Measurements from ENCODE around the gene PIP5KL1. TPM values are rescaled to one million over a fixed set of nuclear protein-coding genes. Genes with fewer than 3 reads are reported as not detected.
A peak's percentile ranks its signal among the peaks of the same experiment; 100 is the strongest.

The PIP5KL1 gene
- total RNA-seq, 1 experiment from 2014 or later = 7.8 TPM

DNA sequence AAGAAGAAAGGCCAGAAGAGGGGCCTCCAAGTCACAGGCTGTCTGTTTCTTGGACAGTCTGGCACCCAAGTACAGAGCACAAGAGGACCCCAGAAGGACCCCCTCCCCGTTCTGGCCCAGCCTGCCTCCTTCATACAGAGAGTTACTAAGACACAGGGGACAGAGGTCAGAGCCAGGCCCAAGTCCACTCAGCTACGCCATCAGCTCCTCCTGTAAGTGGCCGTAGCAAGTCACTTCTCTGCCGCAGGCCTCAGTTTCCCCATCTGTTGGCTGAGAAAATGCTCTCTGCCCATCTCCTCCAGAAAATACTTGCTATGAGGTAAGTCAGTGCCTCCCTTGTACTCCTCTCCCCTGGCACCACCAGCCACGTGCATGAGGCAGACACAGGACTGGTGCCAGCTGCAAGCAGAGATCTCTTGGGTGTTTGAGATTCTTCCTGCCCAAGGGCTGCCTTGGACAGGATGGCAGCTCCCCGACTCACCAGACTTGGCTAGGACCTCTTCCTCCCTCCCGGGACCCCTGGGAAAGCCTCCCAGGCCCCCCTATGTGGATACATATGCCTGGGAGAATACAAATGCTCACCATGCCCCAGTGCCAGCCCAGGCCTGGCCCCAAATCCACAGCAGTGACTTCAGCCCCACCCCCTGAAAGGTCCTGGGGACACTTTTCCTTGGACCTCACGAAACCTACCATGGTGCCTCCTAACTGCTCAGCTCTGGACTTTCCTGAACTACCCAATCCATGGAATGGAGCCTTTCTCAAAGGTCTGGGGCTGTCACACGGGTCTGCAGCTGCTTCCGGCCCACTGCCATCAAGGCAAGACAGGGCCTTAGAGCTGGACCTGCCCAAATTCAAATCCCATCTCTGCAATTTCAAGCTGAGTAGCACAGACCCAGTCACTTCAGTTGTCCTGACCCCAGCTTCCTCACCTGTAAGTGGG is 45.1 kb upstream of the PIP5KL1 start:
- no peaks in the 10 kb centered on the region; the same call in none of the 2 replicates for H3K36me3 ChIP-seq (ENCODE audit: control insufficient read depth, insufficient read depth, low read length)
- H3K27ac ChIP-seq (ENCODE audit: low read length) = peak overlapping the region; percentile 94
- peak overlapping the region; percentile 94 to 98 for H3K4me3 ChIP-seq (ENCODE audit: low read depth in 2 of 2, low read length in 2 of 2)
- BruUV-seq (replicated peaks) = no TSS peak
- peaks cover 43% of the 10 kb centered on the region for H3K4me1 ChIP-seq (ENCODE audit: control insufficient read depth, insufficient read depth, low read length)
- no peak for DNase-seq (ENCODE audit: low read depth, low spot score)
- POLR2A ChIA-PET = interaction anchor here (0.5 kb wide), 1 partner anchor 10 kb away, joined by 4 read pairs; no protein-coding TSS in a partner anchor
- TF ChIP-seq, protein P1, sequence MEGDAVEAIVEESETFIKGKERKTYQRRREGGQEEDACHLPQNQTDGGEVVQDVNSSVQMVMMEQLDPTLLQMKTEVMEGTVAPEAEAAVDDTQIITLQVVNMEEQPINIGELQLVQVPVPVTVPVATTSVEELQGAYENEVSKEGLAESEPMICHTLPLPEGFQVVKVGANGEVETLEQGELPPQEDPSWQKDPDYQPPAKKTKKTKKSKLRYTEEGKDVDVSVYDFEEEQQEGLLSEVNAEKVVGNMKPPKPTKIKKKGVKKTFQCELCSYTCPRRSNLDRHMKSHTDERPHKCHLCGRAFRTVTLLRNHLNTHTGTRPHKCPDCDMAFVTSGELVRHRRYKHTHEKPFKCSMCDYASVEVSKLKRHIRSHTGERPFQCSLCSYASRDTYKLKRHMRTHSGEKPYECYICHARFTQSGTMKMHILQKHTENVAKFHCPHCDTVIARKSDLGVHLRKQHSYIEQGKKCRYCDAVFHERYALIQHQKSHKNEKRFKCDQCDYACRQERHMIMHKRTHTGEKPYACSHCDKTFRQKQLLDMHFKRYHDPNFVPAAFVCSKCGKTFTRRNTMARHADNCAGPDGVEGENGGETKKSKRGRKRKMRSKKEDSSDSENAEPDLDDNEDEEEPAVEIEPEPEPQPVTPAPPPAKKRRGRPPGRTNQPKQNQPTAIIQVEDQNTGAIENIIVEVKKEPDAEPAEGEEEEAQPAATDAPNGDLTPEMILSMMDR (IDR thresholded peaks at IDR 0.05) = no peak
- TF ChIP-seq POLR2AphosphoS5 (IDR thresholded peaks at IDR 0.05; ENCODE audit: low read depth, low read length) = no peak
- TF ChIP-seq SIN3A (IDR thresholded peaks at IDR 0.05; ENCODE audit: borderline replicate concordance, insufficient read depth, low read depth, low read length) = no peak
- TF ChIP-seq, protein P2, sequence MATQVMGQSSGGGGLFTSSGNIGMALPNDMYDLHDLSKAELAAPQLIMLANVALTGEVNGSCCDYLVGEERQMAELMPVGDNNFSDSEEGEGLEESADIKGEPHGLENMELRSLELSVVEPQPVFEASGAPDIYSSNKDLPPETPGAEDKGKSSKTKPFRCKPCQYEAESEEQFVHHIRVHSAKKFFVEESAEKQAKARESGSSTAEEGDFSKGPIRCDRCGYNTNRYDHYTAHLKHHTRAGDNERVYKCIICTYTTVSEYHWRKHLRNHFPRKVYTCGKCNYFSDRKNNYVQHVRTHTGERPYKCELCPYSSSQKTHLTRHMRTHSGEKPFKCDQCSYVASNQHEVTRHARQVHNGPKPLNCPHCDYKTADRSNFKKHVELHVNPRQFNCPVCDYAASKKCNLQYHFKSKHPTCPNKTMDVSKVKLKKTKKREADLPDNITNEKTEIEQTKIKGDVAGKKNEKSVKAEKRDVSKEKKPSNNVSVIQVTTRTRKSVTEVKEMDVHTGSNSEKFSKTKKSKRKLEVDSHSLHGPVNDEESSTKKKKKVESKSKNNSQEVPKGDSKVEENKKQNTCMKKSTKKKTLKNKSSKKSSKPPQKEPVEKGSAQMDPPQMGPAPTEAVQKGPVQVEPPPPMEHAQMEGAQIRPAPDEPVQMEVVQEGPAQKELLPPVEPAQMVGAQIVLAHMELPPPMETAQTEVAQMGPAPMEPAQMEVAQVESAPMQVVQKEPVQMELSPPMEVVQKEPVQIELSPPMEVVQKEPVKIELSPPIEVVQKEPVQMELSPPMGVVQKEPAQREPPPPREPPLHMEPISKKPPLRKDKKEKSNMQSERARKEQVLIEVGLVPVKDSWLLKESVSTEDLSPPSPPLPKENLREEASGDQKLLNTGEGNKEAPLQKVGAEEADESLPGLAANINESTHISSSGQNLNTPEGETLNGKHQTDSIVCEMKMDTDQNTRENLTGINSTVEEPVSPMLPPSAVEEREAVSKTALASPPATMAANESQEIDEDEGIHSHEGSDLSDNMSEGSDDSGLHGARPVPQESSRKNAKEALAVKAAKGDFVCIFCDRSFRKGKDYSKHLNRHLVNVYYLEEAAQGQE (IDR thresholded peaks at IDR 0.05; ENCODE audit: insufficient read depth in 1 of 2, low read depth in 2 of 2, low read length in 1 of 2) = no peak
- no peak for TF ChIP-seq TCF7L2 (IDR thresholded peaks at IDR 0.05; ENCODE audit: low read depth, low read length)
- in situ Hi-C loops (cut with HindIII; ENCODE audit: low pct_unique_long_range_greater_than_20kb, low sequenced_read_pairs) = no loop called here
- H3K27me3 ChIP-seq (ENCODE audit: control insufficient read depth, insufficient read depth, low read length) = no peaks in the 10 kb centered on the region
- ATAC-seq = no peak
- H3K9me3 ChIP-seq (ENCODE audit: control insufficient read depth, insufficient read depth, low read depth, low read length) = no peaks in the 10 kb centered on the region
- intact Hi-C loops (cut with micrococcal nuclease; ENCODE audit: unreplicated experiment) = loop anchor here (5.0 kb wide), 1 partner anchor 33 kb away; no protein-coding TSS in a partner anchor
- CTCF ChIA-PET = interaction anchor here (0.6 kb wide), 1 partner anchor 26 kb away, joined by 3 read pairs; no protein-coding TSS in a partner anchor

DNA sequence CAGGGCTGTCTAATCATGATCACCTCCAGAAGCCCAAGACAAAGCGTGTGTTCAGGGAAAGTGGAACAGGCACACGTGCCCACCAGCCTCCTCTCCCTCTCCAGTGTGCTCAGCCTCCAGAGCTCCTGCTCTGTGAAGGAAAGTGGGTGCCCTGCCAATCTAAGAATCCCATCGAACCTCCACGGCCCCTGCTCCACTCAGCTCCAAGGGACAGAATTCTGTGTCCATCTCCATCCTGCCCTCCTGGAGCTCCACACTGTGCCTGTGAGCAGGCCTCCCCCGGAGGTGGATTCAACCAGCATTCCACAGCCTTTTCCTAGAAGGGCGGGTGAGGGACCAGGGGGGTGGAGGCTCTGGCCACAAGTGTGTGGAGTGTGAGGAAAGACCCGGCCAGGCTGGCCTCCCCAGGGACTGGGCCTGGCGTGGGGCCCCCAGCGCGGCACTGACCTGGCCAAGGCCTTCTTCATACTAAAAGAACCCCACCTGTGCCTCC is 44.2 kb upstream of the PIP5KL1 start:
- BruUV-seq (replicated peaks) = no TSS peak
- ChIA-PET CTCF (no interaction called here), POLR2A (interaction anchor here (0.6 kb wide), 1 partner anchor 11 kb away, joined by 3 read pairs; no protein-coding TSS in a partner anchor)
- Histone ChIP-seq H3K27ac (ENCODE audit: low read length) (peak overlapping the region; percentile 94), H3K36me3 (ENCODE audit: control insufficient read depth, insufficient read depth, low read length) (no peaks in the 10 kb centered on the region; the same call in none of the 2 replicates), H3K9me3 (ENCODE audit: control insufficient read depth, insufficient read depth, low read depth, low read length) (no peaks in the 10 kb centered on the region), H3K4me3 (ENCODE audit: low read depth in 2 of 2, low read length in 2 of 2) (peak overlapping the region; percentile 94 to 98), H3K4me1 (ENCODE audit: control insufficient read depth, insufficient read depth, low read length) (peaks cover 50% of the 10 kb centered on the region), H3K27me3 (ENCODE audit: control insufficient read depth, insufficient read depth, low read length) (no peaks in the 10 kb centered on the region)
- intact Hi-C loops (cut with micrococcal nuclease; ENCODE audit: unreplicated experiment) (loop anchor here (5.0 kb wide), 2 partner anchors 33 to 52 kb away; no protein-coding TSS in a partner anchor), in situ Hi-C loops (cut with HindIII; ENCODE audit: low pct_unique_long_range_greater_than_20kb, low sequenced_read_pairs) (no loop called here)
- DNase-seq (ENCODE audit: low read depth, low spot score) = no peak
- TF ChIP-seq SIN3A (IDR thresholded peaks at IDR 0.05; ENCODE audit: borderline replicate concordance, insufficient read depth, low read depth, low read length) = no peak
- TF ChIP-seq POLR2AphosphoS5 (IDR thresholded peaks at IDR 0.05; ENCODE audit: low read depth, low read length) = no peak
- TF ChIP-seq, protein P1 (IDR thresholded peaks at IDR 0.05) = no peak
- TF ChIP-seq TCF7L2 (IDR thresholded peaks at IDR 0.05; ENCODE audit: low read depth, low read length) = no peak
- TF ChIP-seq, protein P2 (IDR thresholded peaks at IDR 0.05; ENCODE audit: insufficient read depth in 1 of 2, low read depth in 2 of 2, low read length in 1 of 2) = no peak
- ATAC-seq = no peak

Data from Panc1 (cell line).